M059J (cell line): ENCODE measurements around the gene SCAI. TPM values are rescaled to one million over a fixed set of nuclear protein-coding genes. Genes with fewer than 3 reads are reported as not detected.
"Not testable (repeated sequence)": the region's sequence is repeated elsewhere in the genome, so short reads cannot be mapped to it uniquely, and the experiment has no call there.

ENCODE experiments used
- DNase-seq: peaks from one replicate; pipeline ENCODE4 v3.0.0-alpha.2; 2012; ENCODE audit warnings: low read depth
- total RNA-seq: library from RNA; depleted of rRNA; stranded (reverse); fragments of >200 nt; shearing (Covaris generic); gene quantifications from 2 replicates; pipeline ENCODE4 v1.2.3, GENCODE V29; 2014; rRNA removed

SCAI gene
- total RNA-seq, result 1.1 and 3.0 TPM in 2 replicates

GRCh38 chr9:125143377-125144090 lies at the start of gene SCAI:
TSS of gene SCAI (minus strand) at chr9:125143528. CDS start at chr9:125143437, 91 bp downstream.
- peak; percentile 99 for DNase-seq

GRCh38 chr9:125190361-125190801 lies 47.1 kb upstream of the SCAI start:
- no peak for DNase-seq

- DNase-seq, result peak; percentile 95
These were observed 46.3 kb upstream of the SCAI start, which contains the start of gene PPP6C for GRCh38 chr9:125189361-125190289. TSS of gene PPP6C (minus strand) at chr9:125189803. CDS start at chr9:125189718, 85 bp downstream.

GRCh38 chr9:125189011-125189360 lies 45.7 kb upstream of the SCAI start:
- DNase-seq, result peak; percentile 18

GRCh38 chr9:125183561-125183960 lies 40.2 kb upstream of the SCAI start:
- no peak for DNase-seq

- DNase-seq, result peak; percentile 39
These were observed 39.7 kb upstream of the SCAI start for GRCh38 chr9:125183054-125183453.

- DNase-seq, result not testable (repeated sequence)
These were observed 38.4 kb upstream of the SCAI start for GRCh38 chr9:125181756-125182155.

- DNase-seq, result no peak
These were observed 37.5 kb upstream of the SCAI start for GRCh38 chr9:125180876-125181275.

GRCh38 chr9:125179776-125180175 lies 36.4 kb upstream of the SCAI start:
- DNase-seq, result not testable (repeated sequence)

GRCh38 chr9:125177888-125178287 lies 34.6 kb upstream of the SCAI start:
- no peak for DNase-seq

- no peak for DNase-seq
These were observed 33.3 kb upstream of the SCAI start for GRCh38 chr9:125176636-125177035.

- peak; percentile 17 for DNase-seq
These were observed 28.9 kb upstream of the SCAI start for GRCh38 chr9:125172031-125172755.

GRCh38 chr9:125169895-125170294 lies 26.6 kb upstream of the SCAI start:
- no peak for DNase-seq

- DNase-seq, result no peak
These were observed 23.4 kb upstream of the SCAI start for GRCh38 chr9:125166762-125167161.

GRCh38 chr9:125162891-125163290 lies 19.6 kb upstream of the SCAI start:
- peak; percentile 49 for DNase-seq

- DNase-seq, result peak; percentile 24
These were observed 18.1 kb upstream of the SCAI start for GRCh38 chr9:125161284-125161918.

GRCh38 chr9:125160750-125161149 lies 17.4 kb upstream of the SCAI start:
- DNase-seq, result no peak

GRCh38 chr9:125156551-125156950 lies 13.2 kb upstream of the SCAI start:
- DNase-seq, result no peak

GRCh38 chr9:125153712-125154367 lies 10.5 kb upstream of the SCAI start:
- no peak for DNase-seq

- DNase-seq, result no peak
These were observed 8.4 kb upstream of the SCAI start for GRCh38 chr9:125151730-125152129.
